Adrenal gland (tissue), 12 donors: ENCODE results near the gene RGL3. TPM values are rescaled to one million over a fixed set of nuclear protein-coding genes. Genes with fewer than 3 reads are reported as not detected.

Experiments used
- DNase-seq, 7 donors: peaks; one replicate each; pipeline ENCODE4 v3.0.0-alpha.2; 2019 to 2020
- H3K27ac ChIP-seq, 5 donors: fragments of 200-600 bp; sonication (generic) in 4 of 5; 1 replicate in 3 of 5; 2 replicates in 2 of 5; pipeline versions ENCODE4 v1.5.1 to v1.8.0; 2016 to 2020; ENCODE audit warnings: mild to moderate bottlenecking in 1 of 5
- H3K27me3 ChIP-seq: fragments of 200-600 bp; 2 replicates; pipeline ENCODE4 v1.8.0; 2021
- H3K36me3 ChIP-seq, 2 donors: fragments of 200-600 bp; replicated peaks in 1 of 2; 1 replicate in 1 of 2; 2 replicates in 1 of 2; pipeline versions ENCODE4 v1.5.1 to v1.8.0; 2018 to 2022
- H3K4me1 ChIP-seq, 2 donors: fragments of 200-600 bp; replicated peaks in 1 of 2; 1 replicate in 1 of 2; 2 replicates in 1 of 2; pipeline versions ENCODE4 v1.5.1 to v1.8.0; 2018 to 2021
- H3K4me3 ChIP-seq, 4 donors: fragments of 200-600 bp; sonication (generic) in 3 of 4; one replicate each; pipeline ENCODE4 v1.5.1; 2016 to 2018
- H3K9me3 ChIP-seq, 3 donors: fragments of 200-600 bp; sonication (generic) in 1 of 3; replicated peaks in 1 of 3; 1 replicate in 2 of 3; 2 replicates in 1 of 3; pipeline versions ENCODE4 v1.5.1 to v1.8.0; 2016 to 2021
- POLR2A ChIP-seq, 2 donors: fragments of 450-650 bp; IDR thresholded peaks; one replicate each; pipeline ENCODE4 v1.6.1; 2017; ENCODE audit warnings: antibody characterized with exemption in 2 of 2, mild to moderate bottlenecking in 2 of 2, moderate library complexity in 1 of 2
- WGBS, 4 donors: extraction: QIAGEN DNeasy Blood & Tissue Kit in 2 of 4; methylation state at CpG; one replicate each; pipeline versions ENCODE4 v1.1.5 to v1.1.7; 2013 to 2017; 5-methylcytosine and 5-hydroxymethylcytosine counted together
- intact Hi-C, 2 donors: fragments of 100-400 bp; cut with DNase I; formaldehyde crosslinking; loops; one replicate each; pipeline versions ENCODE4 v1.14.1 to v1.15.0; 2022 to 2023
- polyA plus RNA-seq, 3 donors: library from polyadenylated mRNA; stranded (reverse); fragments of 200-250 nt in 2 of 3; fragments of 350-450 nt in 1 of 3; fragmentation: Illumina TruSeq in 1 of 3; extraction: RNeasy Lipid Tissue Mini Kit (QIAGEN cat#74804) in 1 of 3; gene quantifications; one replicate each; pipeline ENCODE4 v1.2.3, GENCODE V29; 2013 to 2014
- total RNA-seq, 9 donors: library from RNA; depleted of rRNA in 4 of 9; stranded (reverse); fragments of >200 nt in 4 of 9; fragments of 120-200 nt in 1 of 9; fragmentation: NEBNext Ultra II Directional in 1 of 9; extraction: Animal tissue kit (Norgen Biotek cat#: 25700) in 1 of 9; gene quantifications; one replicate each; pipeline versions ENCODE4 v1.1.0 to v1.2.4, GENCODE V29; 2013 to 2023
- TF ChIP-seq, protein P1 (sequence below), 6 experiments: fragments of 450-650 bp in 4 of 6; fragments of 200-600 bp in 2 of 6; sonication (generic) in 1 of 6; IDR thresholded peaks; 1 replicate in 5 of 6; 2 replicates in 1 of 6; pipeline versions ENCODE4 v1.5.1 to v1.8.0; 2016 to 2021; ENCODE audit warnings: antibody characterized with exemption in 6 of 6, mild to moderate bottlenecking in 2 of 6, moderate library complexity in 1 of 6
- donor health status: healthy with polysubstance abuse.
- donor health status: Bipolar disorder and iron deficiency.
- donor health status: DM: yes; HTN: yes; CAD: no.
- donor health status: DM: no; HTN: no; CAD: no.
- donor health status: DM: no; HTN: no; CAD: no.
- donor health status: DM: yes; HTN: yes; CAD: no.

RGL3 gene
- total and polyA plus RNA-seq, 12 donors, result 10.3 to 207 (median 36.1) TPM

- Histone ChIP-seq H3K4me1 (no peaks in the 10 kb centered on the region), H3K27ac (no peak overlapping the region), H3K4me3 (no peak overlapping the region), H3K27me3 (no peaks in the 10 kb centered on the region), H3K36me3 (peaks cover 0 to 72% of the 10 kb centered on the region in 2 donors), H3K9me3 (no peaks in the 10 kb centered on the region)
- intact Hi-C loops, result loop anchor here (5.0 to 10.0 kb wide), 3 partner anchors 65 to 155 kb away; partner anchors contain the start of genes EPOR (in 1 of the 2) and TSPAN16 (in 1 of the 2)
- TF ChIP-seq POLR2A (IDR thresholded peaks at IDR 0.05), result no peak
- TF ChIP-seq, protein P1, sequence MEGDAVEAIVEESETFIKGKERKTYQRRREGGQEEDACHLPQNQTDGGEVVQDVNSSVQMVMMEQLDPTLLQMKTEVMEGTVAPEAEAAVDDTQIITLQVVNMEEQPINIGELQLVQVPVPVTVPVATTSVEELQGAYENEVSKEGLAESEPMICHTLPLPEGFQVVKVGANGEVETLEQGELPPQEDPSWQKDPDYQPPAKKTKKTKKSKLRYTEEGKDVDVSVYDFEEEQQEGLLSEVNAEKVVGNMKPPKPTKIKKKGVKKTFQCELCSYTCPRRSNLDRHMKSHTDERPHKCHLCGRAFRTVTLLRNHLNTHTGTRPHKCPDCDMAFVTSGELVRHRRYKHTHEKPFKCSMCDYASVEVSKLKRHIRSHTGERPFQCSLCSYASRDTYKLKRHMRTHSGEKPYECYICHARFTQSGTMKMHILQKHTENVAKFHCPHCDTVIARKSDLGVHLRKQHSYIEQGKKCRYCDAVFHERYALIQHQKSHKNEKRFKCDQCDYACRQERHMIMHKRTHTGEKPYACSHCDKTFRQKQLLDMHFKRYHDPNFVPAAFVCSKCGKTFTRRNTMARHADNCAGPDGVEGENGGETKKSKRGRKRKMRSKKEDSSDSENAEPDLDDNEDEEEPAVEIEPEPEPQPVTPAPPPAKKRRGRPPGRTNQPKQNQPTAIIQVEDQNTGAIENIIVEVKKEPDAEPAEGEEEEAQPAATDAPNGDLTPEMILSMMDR (IDR thresholded peaks at IDR 0.05), result no peak
- DNase-seq, result no peak
- 68 to 86% (median 83%) methylated on average over 9 to 35 of the region's 35 CpGs for WGBS, 4 donors
These were observed 28.5 kb upstream of the RGL3 start for GRCh38 chr19:11447347-11448262.

GRCh38 chr19:11446652-11447301 is 27.7 kb upstream of the RGL3 start:
- TF ChIP-seq POLR2A (IDR thresholded peaks at IDR 0.05), result no peak
- TF ChIP-seq, protein P1 (IDR thresholded peaks at IDR 0.05), result peak; percentile 81 to 96 (median 90)
- no peak overlapping the region for H3K27ac ChIP-seq

GRCh38 chr19:11446271-11446651 is 27.1 kb upstream of the RGL3 start:
- Histone ChIP-seq H3K27me3 (no peaks in the 10 kb centered on the region), H3K4me3 (no peak overlapping the region), H3K4me1 (no peaks in the 10 kb centered on the region), H3K36me3 (peaks cover 0 to 85% of the 10 kb centered on the region in 2 donors), H3K9me3 (no peaks in the 10 kb centered on the region), H3K27ac (no peak overlapping the region)
- 88 to 97% (median 89%) methylated on average over 6 to 14 of the region's 14 CpGs for WGBS, 4 donors
- intact Hi-C loops, result loop anchor here (5.0 to 10.0 kb wide), 3 partner anchors 64 to 154 kb away; partner anchors contain the start of genes EPOR (in 1 of the 2) and TSPAN16 (in 1 of the 2)
- no peak for DNase-seq
- TF ChIP-seq, protein P1 (IDR thresholded peaks at IDR 0.05), result no peak
- TF ChIP-seq POLR2A (IDR thresholded peaks at IDR 0.05), result no peak

More at GRCh38 chr19:11446652-11447301, 27.7 kb upstream of the RGL3 start:
- no peaks in the 10 kb centered on the region for H3K27me3 ChIP-seq
- no peak overlapping the region for H3K4me3 ChIP-seq
- H3K36me3 ChIP-seq, result peaks cover 0 to 80% of the 10 kb centered on the region in 2 donors
- H3K4me1 ChIP-seq, result no peaks in the 10 kb centered on the region
- 35 to 71% (median 58%) methylated on average over 6 to 23 of the region's 23 CpGs for WGBS, 4 donors
- intact Hi-C loops, result loop anchor here (5.0 to 10.0 kb wide), 3 partner anchors 64 to 154 kb away; partner anchors contain the start of genes EPOR (in 1 of the 2) and TSPAN16 (in 1 of the 2)
- peak; percentile 54 to 71 (median 69) for DNase-seq
- H3K9me3 ChIP-seq, result no peaks in the 10 kb centered on the region

DNA sequence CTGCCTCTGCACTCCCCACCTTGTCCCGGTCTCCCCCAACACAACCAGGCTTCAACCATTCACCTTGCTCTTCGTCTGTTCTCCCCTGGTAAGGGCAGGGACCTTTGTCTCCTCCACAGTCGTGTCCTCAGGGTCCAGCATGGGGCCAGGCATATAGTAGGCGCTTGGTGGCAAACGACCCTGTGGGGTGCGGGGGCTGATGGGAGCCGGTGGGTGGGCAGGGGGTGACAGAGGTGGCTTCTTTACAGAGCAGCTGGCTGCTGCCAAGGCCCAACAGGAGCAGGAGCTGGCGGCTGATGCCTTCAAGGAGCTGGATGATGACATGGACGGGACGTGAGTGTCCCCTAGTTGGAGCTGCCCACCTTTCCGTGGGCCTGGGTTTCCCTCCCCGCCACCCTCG is 26.0 kb upstream of the RGL3 start:
- TF ChIP-seq, protein P1 (IDR thresholded peaks at IDR 0.05), result no peak
- TF ChIP-seq POLR2A (IDR thresholded peaks at IDR 0.05), result no peak
- H3K36me3 ChIP-seq, result peaks cover 0 to 91% of the 10 kb centered on the region in 2 donors
- no peak overlapping the region for H3K4me3 ChIP-seq
- no peak overlapping the region for H3K27ac ChIP-seq
- H3K9me3 ChIP-seq, result no peaks in the 10 kb centered on the region
- no peaks in the 10 kb centered on the region for H3K4me1 ChIP-seq
- intact Hi-C loops, result loop anchor here (5.0 to 10.0 kb wide), 3 partner anchors 63 to 153 kb away; partner anchors contain the start of genes EPOR (in 1 of the 2) and TSPAN16 (in 1 of the 2)
- no peaks in the 10 kb centered on the region for H3K27me3 ChIP-seq
- 89 to 100% (median 92%) methylated on average over 6 to 13 of the region's 13 CpGs for WGBS, 4 donors
- DNase-seq, result no peak
